MG63 (cell line): Measurements from ENCODE around the gene LTA. TPM values are rescaled to one million over a fixed set of nuclear protein-coding genes. Genes with fewer than 3 reads are reported as not detected.

ENCODE experiments used
- DNase-seq: peaks from one replicate; pipeline ENCODE4 v3.0.0-alpha.2; 2020
- H3K27me3 ChIP-seq: fragments of 250-450 bp; sonication (Bioruptor Pico); 2 replicates; pipeline ENCODE4 v1.5.1; 2020; ENCODE audit warnings: mild to moderate bottlenecking, moderate library complexity
- H3K36me3 ChIP-seq: fragments of 250-450 bp; sonication (Bioruptor Pico); 2 replicates; pipeline ENCODE4 v1.5.1; 2020; ENCODE audit warnings: mild to moderate bottlenecking, moderate library complexity
- H3K4me3 ChIP-seq: fragments of 250-450 bp; sonication (Bioruptor Pico); 2 replicates; pipeline ENCODE4 v1.5.1; 2020; ENCODE audit warnings: mild to moderate bottlenecking, moderate library complexity
- H3K9me3 ChIP-seq: fragments of 250-450 bp; sonication (Bioruptor Pico); 2 replicates; pipeline ENCODE4 v1.5.1; 2020; ENCODE audit warnings: mild to moderate bottlenecking, moderate library complexity
- total RNA-seq: library from RNA; depleted of rRNA; stranded (reverse); fragments of >200 nt; shearing (Covaris generic); gene quantifications from 2 replicates; pipeline ENCODE4 v1.2.3, GENCODE V29; 2014; ENCODE audit warnings: low replicate concordance

The LTA gene
- total RNA-seq, 1 experiment from 2014 or later, result not detected

GRCh38 chr6:31597006-31597405 lies 24.9 kb downstream of the LTA start:
- no peaks in the 10 kb centered on the region for H3K36me3 ChIP-seq
- no peak for DNase-seq
- H3K9me3 ChIP-seq, result no peaks in the 10 kb centered on the region
- no peaks in the 10 kb centered on the region for H3K27me3 ChIP-seq
- H3K4me3 ChIP-seq, result no peak overlapping the region

- Histone ChIP-seq H3K27me3 (no peaks in the 10 kb centered on the region), H3K4me3 (no peak overlapping the region), H3K36me3 (no peaks in the 10 kb centered on the region), H3K9me3 (no peaks in the 10 kb centered on the region)
- DNase-seq, result no peak
These were observed 35.2 kb downstream of the LTA start for GRCh38 chr6:31607317-31607716.

- Histone ChIP-seq H3K9me3 (no peaks in the 10 kb centered on the region), H3K27me3 (no peaks in the 10 kb centered on the region), H3K36me3 (no peaks in the 10 kb centered on the region), H3K4me3 (no peak overlapping the region)
- no peak for DNase-seq
These were observed 37.7 kb downstream of the LTA start for GRCh38 chr6:31609519-31610406.

GRCh38 chr6:31610968-31611367 lies 38.9 kb downstream of the LTA start:
- no peaks in the 10 kb centered on the region for H3K36me3 ChIP-seq
- no peaks in the 10 kb centered on the region for H3K27me3 ChIP-seq
- DNase-seq, result no peak

GRCh38 chr6:31614075-31614619 lies 42.1 kb downstream of the LTA start:
- Histone ChIP-seq H3K36me3 (no peaks in the 10 kb centered on the region), H3K4me3 (no peak overlapping the region), H3K27me3 (no peaks in the 10 kb centered on the region), H3K9me3 (no peaks in the 10 kb centered on the region)
- no peak for DNase-seq

More at GRCh38 chr6:31610968-31611367, 38.9 kb downstream of the LTA start:
- H3K9me3 ChIP-seq, result no peaks in the 10 kb centered on the region
- no peak overlapping the region for H3K4me3 ChIP-seq

GRCh38 chr6:31614684-31615578 lies 42.8 kb downstream of the LTA start, which contains the start of gene AIF1:
Gene AIF1 (plus strand): TSS chr6:31615234. CDS start chr6:31615330, 96 bp downstream.
- Histone ChIP-seq H3K9me3 (no peaks in the 10 kb centered on the region), H3K36me3 (no peaks in the 10 kb centered on the region), H3K4me3 (no peak within 1 kb of the TSS), H3K27me3 (no peaks in the 10 kb centered on the region)
- DNase-seq, result no peak

GRCh38 chr6:31615748-31616147 lies 43.7 kb downstream of the LTA start:
- Histone ChIP-seq H3K4me3 (no peak overlapping the region), H3K27me3 (no peaks in the 10 kb centered on the region), H3K9me3 (no peaks in the 10 kb centered on the region), H3K36me3 (no peaks in the 10 kb centered on the region)
- DNase-seq, result no peak

- no peak for DNase-seq
- Histone ChIP-seq H3K36me3 (peaks cover 9% of the 10 kb centered on the region), H3K9me3 (no peaks in the 10 kb centered on the region), H3K4me3 (no peak overlapping the region), H3K27me3 (no peaks in the 10 kb centered on the region)
These were observed 44.9 kb downstream of the LTA start for GRCh38 chr6:31617010-31617409.

GRCh38 chr6:31619805-31620585 lies 47.9 kb downstream of the LTA start:
- peaks cover 35% of the 10 kb centered on the region for H3K36me3 ChIP-seq
- H3K4me3 ChIP-seq, result peak overlapping the region; percentile 85
- H3K27me3 ChIP-seq, result no peaks in the 10 kb centered on the region
- H3K9me3 ChIP-seq, result no peaks in the 10 kb centered on the region
- DNase-seq, result peak; percentile 96

- Histone ChIP-seq H3K36me3 (peaks cover 43% of the 10 kb centered on the region), H3K27me3 (no peaks in the 10 kb centered on the region), H3K9me3 (no peaks in the 10 kb centered on the region), H3K4me3 (peak within 1 kb of the TSS; percentile 85)
- peak; percentile 69 for DNase-seq
These were observed 48.7 kb downstream of the LTA start, which contains the start of gene PRRC2A for GRCh38 chr6:31620586-31621319. Gene PRRC2A (plus strand): TSS chr6:31620715. CDS start chr6:31622790, 2,075 bp downstream.

- H3K36me3 ChIP-seq, result peaks cover 47% of the 10 kb centered on the region
- H3K27me3 ChIP-seq, result no peaks in the 10 kb centered on the region
- no peak for DNase-seq
These were observed 49.3 kb downstream of the LTA start for GRCh38 chr6:31621320-31621939.

GRCh38 chr6:31621991-31622390 lies 49.9 kb downstream of the LTA start:
- Histone ChIP-seq H3K4me3 (peak overlapping the region; percentile 85), H3K9me3 (no peaks in the 10 kb centered on the region), H3K27me3 (no peaks in the 10 kb centered on the region), H3K36me3 (peaks cover 53% of the 10 kb centered on the region)
- no peak for DNase-seq

More at GRCh38 chr6:31621320-31621939, 49.3 kb downstream of the LTA start:
- Histone ChIP-seq H3K9me3 (no peaks in the 10 kb centered on the region), H3K4me3 (peak overlapping the region; percentile 85)

GRCh38 chr6:31622684-31623091 lies 50.6 kb downstream of the LTA start:
- Histone ChIP-seq H3K4me3 (no peak overlapping the region), H3K36me3 (peaks cover 57% of the 10 kb centered on the region), H3K27me3 (no peaks in the 10 kb centered on the region), H3K9me3 (no peaks in the 10 kb centered on the region)
- DNase-seq, result no peak
